Ascending aorta (tissue), 2 donors: ENCODE data around the gene SENP6. TPM values are rescaled to one million over a fixed set of nuclear protein-coding genes. Genes with fewer than 3 reads are reported as not detected.
"Not testable (repeated sequence)": the region's sequence is repeated elsewhere in the genome, so short reads cannot be mapped to it uniquely, and the experiment has no call there.

Experiments used
- DNase-seq, 2 donors: peaks; one replicate each; pipeline ENCODE4 v3.0.0-alpha.2; 2019; ENCODE audit warnings: low spot score in 2 of 2
- H3K27ac ChIP-seq, 2 donors: fragments of 200-600 bp; sonication (generic); one replicate each; pipeline ENCODE4 v1.5.1; 2016 to 2017; ENCODE audit warnings: mild to moderate bottlenecking in 1 of 2
- H3K27me3 ChIP-seq: fragments of 200-600 bp; sonication (generic); one replicate; pipeline ENCODE4 v1.5.1; 2017
- H3K36me3 ChIP-seq, 2 donors: fragments of 200-600 bp; sonication (generic); one replicate each; pipeline ENCODE4 v1.5.1; 2016
- H3K4me1 ChIP-seq, 2 donors: fragments of 200-600 bp; sonication (generic); one replicate each; pipeline ENCODE4 v1.5.1; 2016 to 2017; ENCODE audit warnings: mild to moderate bottlenecking in 1 of 2
- H3K4me3 ChIP-seq, 2 donors: fragments of 200-600 bp; sonication (generic); one replicate each; pipeline ENCODE4 v1.5.1; 2016 to 2017; ENCODE audit warnings: mild to moderate bottlenecking in 1 of 2
- H3K9me3 ChIP-seq, 2 donors: fragments of 200-600 bp; sonication (generic); one replicate each; pipeline ENCODE4 v1.5.1; 2016
- CTCF ChIP-seq, 3 experiments: fragments of 200-600 bp in 2 of 3; fragments of 450-650 bp in 1 of 3; sonication (generic) in 2 of 3; IDR thresholded peaks; one replicate each; pipeline ENCODE4 v1.5.1; 2016 to 2019; ENCODE audit warnings: antibody characterized with exemption in 3 of 3, mild to moderate bottlenecking in 1 of 3, moderate library complexity in 1 of 3
- intact Hi-C: fragments of 100-400 bp; cut with DNase I; formaldehyde crosslinking; loops from one replicate; pipeline ENCODE4 v1.15.1; 2023
- total RNA-seq: library from RNA; depleted of rRNA; stranded (reverse); fragments of >200 nt; gene quantifications from one replicate; pipeline ENCODE4 v1.1.0, GENCODE V29; 2016

SENP6 gene
- total RNA-seq, 1 donor from 2014 or later = 24.4 TPM

GRCh38 chr6:75719133-75719532 is 117.5 kb downstream of the SENP6 start:
- Histone ChIP-seq H3K4me3 (no peak overlapping the region), H3K9me3 (no peaks in the 10 kb centered on the region), H3K27me3 (no peaks in the 10 kb centered on the region), H3K27ac (no peak overlapping the region), H3K4me1 (no peaks in the 10 kb centered on the region), H3K36me3 (peaks cover 9 to 17% of the 10 kb centered on the region in 2 donors)
- intact Hi-C loops = no loop called here
- no peak for DNase-seq
- TF ChIP-seq CTCF (IDR thresholded peaks at IDR 0.05) = no peak

GRCh38 chr6:75723382-75723781 is 121.7 kb downstream of the SENP6 start:
- H3K4me1 ChIP-seq = no peaks in the 10 kb centered on the region
- TF ChIP-seq CTCF (IDR thresholded peaks at IDR 0.05) = no peak
- no peak overlapping the region for H3K4me3 ChIP-seq
- intact Hi-C loops = no loop called here
- H3K27me3 ChIP-seq = no peaks in the 10 kb centered on the region
- H3K9me3 ChIP-seq = no peaks in the 10 kb centered on the region
- no peak overlapping the region for H3K27ac ChIP-seq
- DNase-seq = no peak
- H3K36me3 ChIP-seq = no peaks in the 10 kb centered on the region

GRCh38 chr6:75727206-75727605 is 125.5 kb downstream of the SENP6 start:
- no peak overlapping the region for H3K27ac ChIP-seq
- DNase-seq = no peak
- no peaks in the 10 kb centered on the region for H3K27me3 ChIP-seq
- H3K9me3 ChIP-seq = no peaks in the 10 kb centered on the region
- TF ChIP-seq CTCF (IDR thresholded peaks at IDR 0.05) = no peak
- no peaks in the 10 kb centered on the region for H3K4me1 ChIP-seq
- H3K4me3 ChIP-seq = no peak overlapping the region
- H3K36me3 ChIP-seq = no peaks in the 10 kb centered on the region
- intact Hi-C loops = no loop called here

- H3K36me3 ChIP-seq, H3K27ac ChIP-seq, H3K4me3 ChIP-seq, DNase-seq, intact Hi-C loops, H3K4me1 ChIP-seq, H3K27me3 ChIP-seq, H3K9me3 ChIP-seq: not testable (repeated sequence)
Observed at GRCh38 chr6:75731029-75731428, 129.3 kb downstream of the SENP6 start.

- Histone ChIP-seq H3K27ac (no peak overlapping the region), H3K9me3 (no peaks in the 10 kb centered on the region), H3K27me3 (no peaks in the 10 kb centered on the region), H3K36me3 (no peaks in the 10 kb centered on the region), H3K4me1 (no peaks in the 10 kb centered on the region), H3K4me3 (no peak overlapping the region)
- TF ChIP-seq CTCF (IDR thresholded peaks at IDR 0.05) = no peak
- no peak for DNase-seq
- intact Hi-C loops = no loop called here
Observed at GRCh38 chr6:75735491-75736186, 134.0 kb downstream of the SENP6 start.

- Histone ChIP-seq H3K27me3 (no peaks in the 10 kb centered on the region), H3K9me3 (no peaks in the 10 kb centered on the region), H3K4me1 (no peaks in the 10 kb centered on the region), H3K27ac (no peak overlapping the region), H3K4me3 (no peak overlapping the region), H3K36me3 (no peaks in the 10 kb centered on the region)
- no peak for DNase-seq
- intact Hi-C loops = no loop called here
- TF ChIP-seq CTCF (IDR thresholded peaks at IDR 0.05) = no peak
Observed at GRCh38 chr6:75743971-75744370, 142.3 kb downstream of the SENP6 start.
